ENCODE data around the gene SLC39A11. TPM values are rescaled to one million over a fixed set of nuclear protein-coding genes. Genes with fewer than 3 reads are reported as not detected.

Gene SLC39A11
- total and polyA plus RNA-seq, 2 of the 13 experiments (the other 11 are each of a cell fraction or from before 2014, with no cell fraction given), result 17.2 to 31.5 TPM

GRCh38 chr17:72697602-72698146 is 394.8 kb downstream of the SLC39A11 start (continued):
- no peak for TF ChIP-seq TOPORS (CRISPR knock-in tag; IDR thresholded peaks at IDR 0.05)
- TF ChIP-seq NR2C2 (CRISPR knock-in tag; IDR thresholded peaks at IDR 0.05; ENCODE audit: borderline replicate concordance), result 0 out of 2 replicates have a peak, but pooled peaks have one; percentile 16
- TF ChIP-seq ZNF598 (CRISPR knock-in tag; IDR thresholded peaks at IDR 0.05; ENCODE audit: borderline replicate concordance), result no peak
- TF ChIP-seq ZNF20 (CRISPR knock-in tag; IDR thresholded peaks at IDR 0.05), result no peak
- no peak for TF ChIP-seq HOXA9 (CRISPR knock-in tag; IDR thresholded peaks at IDR 0.05; ENCODE audit: borderline replicate concordance)
- no peak for TF ChIP-seq KLF15 (CRISPR knock-in tag; IDR thresholded peaks at IDR 0.05; ENCODE audit: borderline replicate concordance)
- TF ChIP-seq ZNF710 (CRISPR knock-in tag; IDR thresholded peaks at IDR 0.05; ENCODE audit: borderline replicate concordance), result 0 out of 2 replicates have a peak, but pooled peaks have one; percentile 28
- no peak for TF ChIP-seq ZMYM2 (CRISPR knock-in tag; IDR thresholded peaks at IDR 0.05)
- peak; percentile 60 for TF ChIP-seq SAP130 (CRISPR knock-in tag; IDR thresholded peaks at IDR 0.05; ENCODE audit: low read depth)
- TF ChIP-seq, protein P1, sequence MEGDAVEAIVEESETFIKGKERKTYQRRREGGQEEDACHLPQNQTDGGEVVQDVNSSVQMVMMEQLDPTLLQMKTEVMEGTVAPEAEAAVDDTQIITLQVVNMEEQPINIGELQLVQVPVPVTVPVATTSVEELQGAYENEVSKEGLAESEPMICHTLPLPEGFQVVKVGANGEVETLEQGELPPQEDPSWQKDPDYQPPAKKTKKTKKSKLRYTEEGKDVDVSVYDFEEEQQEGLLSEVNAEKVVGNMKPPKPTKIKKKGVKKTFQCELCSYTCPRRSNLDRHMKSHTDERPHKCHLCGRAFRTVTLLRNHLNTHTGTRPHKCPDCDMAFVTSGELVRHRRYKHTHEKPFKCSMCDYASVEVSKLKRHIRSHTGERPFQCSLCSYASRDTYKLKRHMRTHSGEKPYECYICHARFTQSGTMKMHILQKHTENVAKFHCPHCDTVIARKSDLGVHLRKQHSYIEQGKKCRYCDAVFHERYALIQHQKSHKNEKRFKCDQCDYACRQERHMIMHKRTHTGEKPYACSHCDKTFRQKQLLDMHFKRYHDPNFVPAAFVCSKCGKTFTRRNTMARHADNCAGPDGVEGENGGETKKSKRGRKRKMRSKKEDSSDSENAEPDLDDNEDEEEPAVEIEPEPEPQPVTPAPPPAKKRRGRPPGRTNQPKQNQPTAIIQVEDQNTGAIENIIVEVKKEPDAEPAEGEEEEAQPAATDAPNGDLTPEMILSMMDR (CRISPR knock-in tag; IDR thresholded peaks at IDR 0.05), result peak; percentile 59
- TF ChIP-seq ZNF639 (CRISPR knock-in tag; conservative IDR thresholded peaks at IDR 0.05), result no peak
- TF ChIP-seq NR2F6 (IDR thresholded peaks at IDR 0.05), result 0 out of 2 replicates have a peak, but pooled peaks have one; percentile 44
- 0 out of 2 replicates have a peak, but pooled peaks have one; percentile 47 for TF ChIP-seq NR2F6 (CRISPR knock-in tag; IDR thresholded peaks at IDR 0.05)
- TF ChIP-seq NCOR1 (IDR thresholded peaks at IDR 0.05; ENCODE audit: borderline replicate concordance, low read length), result peak; percentile 26; the same call in 1 of the 2 replicates
- TF ChIP-seq SMC3 (IDR thresholded peaks at IDR 0.05; ENCODE audit: low read length), result peak; percentile 34; the same call in 1 of the 2 replicates
- TF ChIP-seq NFE2 (CRISPR knock-in tag; IDR thresholded peaks at IDR 0.05), result 0 out of 2 replicates have a peak, but pooled peaks have one; percentile 35
- no peak for TF ChIP-seq SETDB1 (CRISPR knock-in tag; IDR thresholded peaks at IDR 0.05; ENCODE audit: borderline replicate concordance)
- peak; percentile 80 for TF ChIP-seq FOSL2 (CRISPR knock-in tag; IDR thresholded peaks at IDR 0.05)
- TF ChIP-seq, protein P2, sequence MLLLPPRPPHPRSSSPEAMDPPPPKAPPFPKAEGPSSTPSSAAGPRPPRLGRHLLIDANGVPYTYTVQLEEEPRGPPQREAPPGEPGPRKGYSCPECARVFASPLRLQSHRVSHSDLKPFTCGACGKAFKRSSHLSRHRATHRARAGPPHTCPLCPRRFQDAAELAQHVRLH (CRISPR knock-in tag; IDR thresholded peaks at IDR 0.05; ENCODE audit: borderline replicate concordance, low read depth), result 0 out of 2 replicates have a peak, but pooled peaks have one; percentile 19
- peak; percentile 53; the same call in 1 of the 2 replicates for TF ChIP-seq RXRA (CRISPR knock-in tag; IDR thresholded peaks at IDR 0.05)
- TF ChIP-seq CENPX (CRISPR knock-in tag; IDR thresholded peaks at IDR 0.05), result no peak
- peak; percentile 38; the same call in 1 of the 2 replicates for TF ChIP-seq MYC (CRISPR knock-in tag; IDR thresholded peaks at IDR 0.05; ENCODE audit: borderline replicate concordance)
- TF ChIP-seq NR2F2 (IDR thresholded peaks at IDR 0.05; ENCODE audit: borderline replicate concordance, low read depth), result 0 out of 2 replicates have a peak, but pooled peaks have one; percentile 39
- TF ChIP-seq ZBTB38 (CRISPR knock-in tag; IDR thresholded peaks at IDR 0.05), result 0 out of 2 replicates have a peak, but pooled peaks have one; percentile 33

Measured in HepG2 (cell line).